ENCODE data around the gene EXOSC7.

GRCh38 chr3:44948239-44948638, 27.8 kb upstream of the EXOSC7 start:
- TF ChIP-seq CTCF (IDR thresholded peaks at IDR 0.05 in 2 of 3, conservative IDR thresholded peaks at IDR 0.05 in 1 of 3; ENCODE audit: control insufficient read depth in 2 of 3, extremely low read depth in 1 of 3, insufficient read depth in 1 of 3, low read depth in 3 of 3, low read length in 3 of 3) (no peak), TCF12 (IDR thresholded peaks at IDR 0.05; ENCODE audit: low read depth, low read length) (no peak), EZH2 (IDR thresholded peaks at IDR 0.05; ENCODE audit: borderline replicate concordance, control insufficient read depth, low read depth, low read length) (no peak)

Data from GM12878 (cell line).